HepG2 (cell line): ENCODE measurements around the gene PSMA4. TPM values are rescaled to one million over a fixed set of nuclear protein-coding genes. Genes with fewer than 3 reads are reported as not detected.

Source experiments
- ATF3 ChIP-seq: sonication (generic); formaldehyde crosslinking; IDR thresholded peaks from 2 replicates; pipeline ENCODE4 v1.4.0; 2020; ENCODE audit warnings: missing genetic modification reagents
- BRCA1 ChIP-seq: sonication (generic); formaldehyde crosslinking; IDR thresholded peaks from 2 replicates; pipeline ENCODE4 v1.4.0; 2020; ENCODE audit warnings: missing genetic modification reagents
- GATAD2A ChIP-seq: IDR thresholded peaks from 2 replicates; pipeline ENCODE4 v1.6.1; 2016
- GLI4 ChIP-seq: sonication (generic); formaldehyde crosslinking; IDR thresholded peaks from 2 replicates; pipeline ENCODE4 v1.5.1; 2020; ENCODE audit warnings: missing genetic modification reagents, mild to moderate bottlenecking, moderate library complexity, borderline replicate concordance
- NFE2L1 ChIP-seq: sonication (generic); formaldehyde crosslinking; IDR thresholded peaks from 2 replicates; pipeline ENCODE4 v1.4.0; 2020; ENCODE audit warnings: missing genetic modification reagents, mild to moderate bottlenecking, borderline replicate concordance
- SKI ChIP-seq: fragments of 450-650 bp; IDR thresholded peaks from one replicate; pipeline ENCODE4 v1.6.1; 2018; ENCODE audit warnings: mild to moderate bottlenecking; ENCODE audit not compliant: partially characterized antibody
- SMC3 ChIP-seq: IDR thresholded peaks from 2 replicates; pipeline ENCODE4 v1.6.1; 2011; ENCODE audit warnings: low read length, improper control_type of control experiment
- THAP9 ChIP-seq: sonication (generic); formaldehyde crosslinking; IDR thresholded peaks from 2 replicates; pipeline ENCODE4; 2020; ENCODE audit warnings: missing genetic modification reagents, mild to moderate bottlenecking, borderline replicate concordance
- ZNF142 ChIP-seq: sonication (generic); formaldehyde crosslinking; IDR thresholded peaks from 2 replicates; pipeline ENCODE4 v1.4.0; 2020; ENCODE audit warnings: missing genetic modification reagents
- ZNF143 ChIP-seq: sonication (generic); formaldehyde crosslinking; IDR thresholded peaks from 2 replicates; pipeline ENCODE4 v1.4.0; 2020; ENCODE audit warnings: missing genetic modification reagents
- polyA plus RNA-seq, 8 experiments: library from polyadenylated mRNA; depleted of rRNA in 3 of 8; stranded (reverse) in 7 of 8; unstranded in 1 of 8; fragments of >200 nt; fragmentation: Illumina TruSeq in 4 of 8; extraction: Trizol in 4 of 8; gene quantifications; 2 replicates each; pipeline versions ENCODE4 v1.2.1 to v1.2.3, GENCODE V29; 2011 to 2016; ENCODE audit warnings: low read depth in 4 of 8, missing spikeins in 1 of 8, mixed read lengths in 1 of 8; ENCODE audit not compliant: insufficient read depth in 1 of 8
- total RNA-seq, 5 experiments: library from RNA; depleted of rRNA; stranded (reverse); fragments of >200 nt; fragmentation: Illumina TruSeq; extraction: Trizol; gene quantifications; 2 replicates each; pipeline ENCODE4 v1.2.3, GENCODE V29; 2016; ENCODE audit warnings: low read depth in 1 of 5
- TF ChIP-seq, protein P1 (sequence below): sonication (generic); formaldehyde crosslinking; IDR thresholded peaks from 2 replicates; pipeline ENCODE4 v1.4.0; 2020; ENCODE audit warnings: mild to moderate bottlenecking, missing genetic modification reagents

PSMA4 gene
- total and polyA plus RNA-seq, 2 of the 13 experiments (the other 11 are each of a cell fraction or from before 2014, with no cell fraction given): 202 to 404 TPM

DNA sequence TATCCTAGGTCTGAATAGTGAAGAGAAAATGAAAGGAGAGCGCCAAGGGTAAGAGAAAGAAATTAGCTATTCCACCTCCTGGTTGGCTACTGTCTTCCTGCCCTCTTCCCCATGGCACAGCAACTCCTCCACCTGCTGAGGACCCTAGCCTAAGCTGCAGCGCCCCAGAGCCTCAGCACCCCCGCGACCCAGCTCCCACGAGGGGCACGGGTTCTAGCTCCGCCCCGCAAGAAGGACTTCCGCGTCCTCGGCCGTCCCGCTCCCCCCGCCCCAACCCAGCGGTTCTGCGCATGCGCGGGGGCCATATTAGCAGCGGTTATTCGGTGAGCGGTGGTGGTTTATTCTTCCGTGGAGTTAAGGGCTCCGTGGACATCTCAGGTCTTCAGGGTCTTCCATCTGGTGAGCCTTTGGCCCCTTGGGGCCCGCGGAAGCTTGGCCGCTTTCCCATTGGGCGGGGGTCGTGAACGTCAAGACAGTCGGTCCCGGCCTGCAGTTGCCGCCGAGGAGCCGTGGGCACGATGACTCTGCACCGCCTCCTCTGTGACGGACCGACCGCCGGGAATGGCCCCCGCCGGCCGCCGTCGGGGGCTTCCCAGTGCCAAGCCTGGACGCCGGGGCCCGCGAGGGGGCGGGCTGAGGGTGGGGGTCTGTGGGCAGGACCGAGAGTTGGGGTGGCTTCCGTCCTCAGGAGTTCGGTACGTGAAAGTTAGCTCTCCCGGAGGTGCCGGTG lies at the start of gene PSMA4 (continued):
- TF ChIP-seq, protein P1, sequence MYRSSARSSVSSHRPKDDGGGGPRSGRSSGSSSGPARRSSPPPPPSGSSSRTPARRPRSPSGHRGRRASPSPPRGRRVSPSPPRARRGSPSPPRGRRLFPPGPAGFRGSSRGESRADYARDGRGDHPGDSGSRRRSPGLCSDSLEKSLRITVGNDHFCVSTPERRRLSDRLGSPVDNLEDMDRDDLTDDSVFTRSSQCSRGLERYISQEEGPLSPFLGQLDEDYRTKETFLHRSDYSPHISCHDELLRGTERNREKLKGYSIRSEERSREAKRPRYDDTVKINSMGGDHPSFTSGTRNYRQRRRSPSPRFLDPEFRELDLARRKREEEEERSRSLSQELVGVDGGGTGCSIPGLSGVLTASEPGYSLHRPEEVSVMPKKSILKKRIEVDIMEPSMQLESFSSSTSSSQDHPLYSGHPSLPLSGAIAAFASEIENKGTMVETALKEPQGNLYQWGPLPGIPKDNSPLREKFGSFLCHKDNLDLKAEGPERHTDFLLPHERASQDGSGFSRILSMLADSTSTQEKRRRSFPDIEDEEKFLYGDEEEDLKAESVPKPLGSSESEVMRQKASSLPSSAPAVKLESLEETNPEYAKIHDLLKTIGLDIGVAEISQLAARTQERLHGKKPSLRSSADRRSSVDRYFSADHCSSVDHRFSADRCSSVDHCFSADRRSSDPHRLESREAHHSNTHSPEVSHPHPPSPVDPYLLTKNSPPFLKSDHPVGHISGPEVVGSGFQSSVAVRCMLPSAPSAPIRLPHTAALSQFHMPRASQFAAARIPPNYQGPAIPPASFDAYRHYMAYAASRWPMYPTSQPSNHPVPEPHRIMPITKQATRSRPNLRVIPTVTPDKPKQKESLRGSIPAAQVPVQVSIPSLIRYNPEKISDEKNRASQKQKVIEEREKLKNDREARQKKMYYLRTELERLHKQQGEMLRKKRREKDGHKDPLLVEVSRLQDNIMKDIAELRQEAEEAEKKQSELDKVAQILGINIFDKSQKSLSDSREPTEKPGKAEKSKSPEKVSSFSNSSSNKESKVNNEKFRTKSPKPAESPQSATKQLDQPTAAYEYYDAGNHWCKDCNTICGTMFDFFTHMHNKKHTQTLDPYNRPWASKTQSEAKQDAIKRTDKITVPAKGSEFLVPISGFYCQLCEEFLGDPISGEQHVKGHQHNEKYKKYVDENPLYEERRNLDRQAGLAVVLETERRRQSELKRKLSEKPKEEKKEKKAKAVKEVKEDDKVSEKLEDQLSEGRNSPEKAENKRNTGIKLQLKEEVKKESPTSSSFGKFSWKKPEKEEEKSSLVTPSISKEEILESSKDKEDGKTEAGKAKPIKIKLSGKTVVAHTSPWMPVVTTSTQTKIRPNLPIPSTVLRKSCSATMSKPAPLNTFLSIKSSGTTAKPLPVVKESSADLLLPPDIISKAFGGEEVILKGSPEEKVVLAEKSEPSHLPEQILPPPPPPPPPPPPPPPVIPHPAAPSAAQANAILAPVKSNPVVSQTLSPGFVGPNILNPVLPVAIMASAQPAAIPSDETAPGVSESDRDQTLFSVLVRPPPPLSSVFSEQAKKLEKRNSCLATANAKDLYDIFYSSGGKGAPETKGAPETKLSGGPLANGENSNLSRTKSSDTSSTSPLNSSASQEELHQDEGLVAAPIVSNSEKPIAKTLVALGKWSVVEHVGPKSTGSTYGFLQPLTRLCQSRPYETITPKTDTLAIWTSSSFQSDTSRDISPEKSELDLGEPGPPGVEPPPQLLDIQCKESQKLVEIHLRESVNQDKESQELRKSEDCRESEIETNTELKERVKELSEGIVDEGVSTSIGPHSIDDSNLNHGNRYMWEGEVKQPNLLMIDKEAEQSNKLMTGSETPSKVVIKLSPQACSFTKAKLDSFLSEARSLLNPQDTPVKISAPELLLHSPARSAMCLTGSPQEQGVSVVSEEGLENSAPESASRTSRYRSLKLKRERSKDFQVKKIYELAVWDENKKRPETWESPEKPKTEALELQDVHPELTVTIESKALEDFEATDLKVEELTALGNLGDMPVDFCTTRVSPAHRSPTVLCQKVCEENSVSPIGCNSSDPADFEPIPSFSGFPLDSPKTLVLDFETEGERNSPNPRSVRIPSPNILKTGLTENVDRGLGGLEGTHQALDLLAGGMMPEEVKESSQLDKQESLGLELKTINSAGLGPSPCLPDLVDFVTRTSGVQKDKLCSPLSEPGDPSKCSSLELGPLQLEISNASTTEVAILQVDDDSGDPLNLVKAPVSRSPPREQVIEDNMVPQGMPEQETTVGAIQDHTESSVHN (CRISPR knock-in tag): no peak
- TF ChIP-seq ZNF142 (CRISPR knock-in tag) (no peak; the same call in 1 of the 2 replicates), GLI4 (CRISPR knock-in tag) (0 out of 2 replicates have a peak, but pooled peaks have one; percentile 79), NFE2L1 (CRISPR knock-in tag) (peak; percentile 98), BRCA1 (CRISPR knock-in tag) (0 out of 2 replicates have a peak, but pooled peaks have one; percentile 74), ZNF143 (no peak), THAP9 (peak; percentile 78), GATAD2A (peak; percentile 26; the same call in 1 of the 2 replicates), ATF3 (CRISPR knock-in tag) (no peak), SMC3 (no peak), SKI (no peak)
